Fibroblast of skin of left quadriceps (primary cell): ENCODE measurements around the gene SERPINB13.

Experiments used
- DNase-seq, 2 experiments: peaks; one replicate each; pipeline ENCODE4 v3.0.0-alpha.2; 2013; ENCODE audit warnings: low read depth in 2 of 2

SERPINB13 gene

GRCh38 chr18:63648241-63648640 is 61.1 kb downstream of the SERPINB13 start:
- peak; percentile 42 to 45 for DNase-seq
